ENCODE results near the gene ILDR1.

GRCh38 chr3:121969631-121970030 lies 52.4 kb downstream of the ILDR1 start:
- TF ChIP-seq POLR2A (IDR thresholded peaks at IDR 0.05; ENCODE audit: low read depth, low read length), result no peak
- no peak for TF ChIP-seq POLR2AphosphoS5 (IDR thresholded peaks at IDR 0.05; ENCODE audit: low read depth, low read length)
